ENCODE measurements around the gene PSEN1.

DNA sequence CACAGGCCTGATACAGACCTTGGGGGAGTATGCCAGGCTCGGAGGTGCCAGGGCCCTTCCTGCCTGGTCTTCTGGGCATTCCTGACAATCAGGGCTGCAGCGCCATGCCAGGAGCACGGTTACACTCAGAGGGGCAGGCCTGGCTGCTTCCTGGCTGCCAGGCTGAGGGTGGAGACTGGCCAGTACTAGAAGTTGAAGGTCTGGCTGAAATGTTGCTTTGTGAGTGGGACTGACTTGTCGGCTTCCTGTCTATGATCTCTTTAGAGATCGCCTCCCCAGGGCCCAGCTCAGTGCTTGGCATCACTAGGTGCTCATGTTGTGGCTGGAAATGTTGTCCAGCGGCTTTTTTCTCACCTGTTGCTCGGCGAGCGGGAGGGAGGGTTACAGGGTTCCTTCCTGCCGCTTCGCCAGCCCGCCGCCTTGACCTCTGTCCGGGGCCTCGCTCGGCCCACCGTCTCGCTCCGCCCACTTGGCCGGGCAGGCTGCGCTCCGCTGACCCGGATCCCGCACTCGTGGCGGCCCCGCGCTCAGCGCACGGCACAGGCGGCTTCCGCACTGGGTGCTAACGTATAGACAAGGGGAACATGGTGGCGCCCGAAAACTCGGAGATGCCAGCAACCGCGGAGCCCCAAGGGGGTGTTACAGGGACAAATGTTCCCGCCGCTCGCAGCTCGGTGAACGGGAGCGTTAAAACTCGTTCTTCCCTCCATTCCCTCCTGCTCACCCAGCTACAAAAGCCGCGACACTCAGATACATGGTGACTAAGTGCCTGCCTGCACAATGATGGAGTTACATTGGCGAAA lies 133.6 kb downstream of the PSEN1 start:
- TF ChIP-seq, protein P1, sequence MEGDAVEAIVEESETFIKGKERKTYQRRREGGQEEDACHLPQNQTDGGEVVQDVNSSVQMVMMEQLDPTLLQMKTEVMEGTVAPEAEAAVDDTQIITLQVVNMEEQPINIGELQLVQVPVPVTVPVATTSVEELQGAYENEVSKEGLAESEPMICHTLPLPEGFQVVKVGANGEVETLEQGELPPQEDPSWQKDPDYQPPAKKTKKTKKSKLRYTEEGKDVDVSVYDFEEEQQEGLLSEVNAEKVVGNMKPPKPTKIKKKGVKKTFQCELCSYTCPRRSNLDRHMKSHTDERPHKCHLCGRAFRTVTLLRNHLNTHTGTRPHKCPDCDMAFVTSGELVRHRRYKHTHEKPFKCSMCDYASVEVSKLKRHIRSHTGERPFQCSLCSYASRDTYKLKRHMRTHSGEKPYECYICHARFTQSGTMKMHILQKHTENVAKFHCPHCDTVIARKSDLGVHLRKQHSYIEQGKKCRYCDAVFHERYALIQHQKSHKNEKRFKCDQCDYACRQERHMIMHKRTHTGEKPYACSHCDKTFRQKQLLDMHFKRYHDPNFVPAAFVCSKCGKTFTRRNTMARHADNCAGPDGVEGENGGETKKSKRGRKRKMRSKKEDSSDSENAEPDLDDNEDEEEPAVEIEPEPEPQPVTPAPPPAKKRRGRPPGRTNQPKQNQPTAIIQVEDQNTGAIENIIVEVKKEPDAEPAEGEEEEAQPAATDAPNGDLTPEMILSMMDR (IDR thresholded peaks at IDR 0.05) = no peak
- TF ChIP-seq POLR2A (IDR thresholded peaks at IDR 0.05) = peak; percentile 13 to 14
